WERI-Rb-1 (cell line): Measurements from ENCODE around the gene CHCHD1.
"Not testable (repeated sequence)": the region's sequence is repeated elsewhere in the genome, so short reads cannot be mapped to it uniquely, and the experiment has no call there.

ENCODE experiments used
- DNase-seq: peaks from one replicate; pipeline ENCODE4 v3.0.0-alpha.2; 2020
- H3K27ac ChIP-seq: fragments of 250-450 bp; sonication (Bioruptor Pico); 2 replicates; pipeline ENCODE4 v1.5.1; 2020; ENCODE audit warnings: mild to moderate bottlenecking, moderate library complexity
- H3K27me3 ChIP-seq: fragments of 250-450 bp; sonication (Bioruptor Pico); 2 replicates; pipeline ENCODE4 v1.5.1; 2021; ENCODE audit warnings: mild to moderate bottlenecking, low read depth, moderate library complexity; ENCODE audit not compliant: insufficient read depth, severe bottlenecking
- H3K36me3 ChIP-seq: fragments of 250-450 bp; sonication (Bioruptor Pico); 2 replicates; pipeline ENCODE4 v1.5.1; 2020; ENCODE audit warnings: mild to moderate bottlenecking, moderate library complexity
- H3K4me3 ChIP-seq: 2 replicates; pipeline ENCODE4 v1.5.1; 2011; ENCODE audit warnings: low read depth, mild to moderate bottlenecking, control low read depth, low read length
- H3K9me3 ChIP-seq: fragments of 250-450 bp; sonication (Bioruptor Pico); 2 replicates; pipeline ENCODE4 v1.5.1; 2021; ENCODE audit warnings: mild to moderate bottlenecking, moderate library complexity; ENCODE audit not compliant: severe bottlenecking
- CTCF ChIP-seq: IDR thresholded peaks from 2 replicates; pipeline ENCODE4 v1.5.1; 2011; ENCODE audit warnings: low read depth, mild to moderate bottlenecking, control low read depth, inconsistent platforms, low read length

The CHCHD1 gene

GRCh38 chr10:73790886-73791625, 9.2 kb downstream of the CHCHD1 start:
- DNase-seq = no peak
- no peak for TF ChIP-seq CTCF
- H3K36me3 ChIP-seq = peaks cover 66% of the 10 kb centered on the region
- H3K4me3 ChIP-seq = no peak overlapping the region
- no peak overlapping the region for H3K27ac ChIP-seq
- H3K27me3 ChIP-seq = no peaks in the 10 kb centered on the region
- no peaks in the 10 kb centered on the region for H3K9me3 ChIP-seq

- Histone ChIP-seq H3K27ac (no peak overlapping the region), H3K36me3 (peaks cover 73% of the 10 kb centered on the region), H3K9me3 (no peaks in the 10 kb centered on the region), H3K4me3 (no peak overlapping the region), H3K27me3 (no peaks in the 10 kb centered on the region)
- no peak for DNase-seq
- TF ChIP-seq CTCF = no peak
These were observed 10.1 kb downstream of the CHCHD1 start for GRCh38 chr10:73791871-73792400.

- no peak for DNase-seq
These were observed 11.6 kb downstream of the CHCHD1 start for GRCh38 chr10:73793456-73793855.

GRCh38 chr10:73795491-73795890, 13.6 kb downstream of the CHCHD1 start:
- DNase-seq, H3K9me3 ChIP-seq, H3K27me3 ChIP-seq, H3K4me3 ChIP-seq, H3K27ac ChIP-seq: not testable (repeated sequence)
- peaks cover 82% of the 10 kb centered on the region for H3K36me3 ChIP-seq

More at GRCh38 chr10:73793456-73793855, 11.6 kb downstream of the CHCHD1 start:
- peaks cover 82% of the 10 kb centered on the region for H3K36me3 ChIP-seq
- H3K9me3 ChIP-seq = no peaks in the 10 kb centered on the region
- H3K27ac ChIP-seq = no peak overlapping the region
- no peaks in the 10 kb centered on the region for H3K27me3 ChIP-seq
- no peak for TF ChIP-seq CTCF
- H3K4me3 ChIP-seq = no peak overlapping the region

- not testable (repeated sequence) for H3K4me3 ChIP-seq, H3K27ac ChIP-seq, H3K9me3 ChIP-seq, H3K27me3 ChIP-seq, DNase-seq
- peaks cover 78% of the 10 kb centered on the region for H3K36me3 ChIP-seq
These were observed 14.2 kb downstream of the CHCHD1 start for GRCh38 chr10:73796035-73796434.

- TF ChIP-seq CTCF = no peak
- Histone ChIP-seq H3K27me3 (no peaks in the 10 kb centered on the region), H3K36me3 (peaks cover 76% of the 10 kb centered on the region), H3K4me3 (no peak overlapping the region), H3K27ac (no peak overlapping the region), H3K9me3 (no peaks in the 10 kb centered on the region)
- DNase-seq = no peak
These were observed 14.9 kb downstream of the CHCHD1 start for GRCh38 chr10:73796766-73797165.
